Panc1 (cell line): ENCODE data around the gene XRCC4. TPM values are rescaled to one million over a fixed set of nuclear protein-coding genes. Genes with fewer than 3 reads are reported as not detected.

ENCODE experiments used
- ATAC-seq: fragments of 200-7000 bp; cut with Tn5 transposase; 2 replicates; pipeline ENCODE4 v1.9.1; 2020; ENCODE audit warnings: mild to moderate bottlenecking, moderate library complexity
- BruUV-seq: library from RNA; stranded (reverse); fragments of 400-500 nt; replicated peaks from 2 replicates; lab custom pipeline; 2021; lab: Mats Ljungman, UMichigan
- CTCF ChIA-PET: fragments of 300-600 bp; sonication (Branson Sonifier 250); formaldehyde crosslinking; loops from one replicate; lab custom pipeline; 2022; ENCODE audit warnings: antibody characterized with exemption; lab: Charles Lee
- POLR2A ChIA-PET: fragments of 300-600 bp; sonication (Branson Sonifier 250); formaldehyde crosslinking; loops from one replicate; lab custom pipeline; 2022; ENCODE audit warnings: antibody characterized with exemption; lab: Charles Lee
- DNase-seq: peaks from one replicate; pipeline ENCODE4 v3.0.0-alpha.2; 2010; ENCODE audit warnings: low read depth, low spot score
- H3K27ac ChIP-seq: 2 replicates; pipeline ENCODE4 v1.5.1; 2011; ENCODE audit warnings: mild to moderate bottlenecking, low read length, inconsistent platforms
- H3K27me3 ChIP-seq: fragments of 200-500 bp; sonication (Bioruptor generic); 2 replicates; pipeline ENCODE4 v1.6.0; 2014; ENCODE audit warnings: low read length, inconsistent platforms; ENCODE audit not compliant: control insufficient read depth, insufficient read depth
- H3K36me3 ChIP-seq: fragments of 200-500 bp; sonication (Bioruptor generic); 2 replicates; pipeline ENCODE4 v1.5.1; 2014; ENCODE audit warnings: inconsistent platforms, mild to moderate bottlenecking, low read length, moderate library complexity; ENCODE audit not compliant: control insufficient read depth, insufficient read depth
- H3K4me1 ChIP-seq: 2 replicates; pipeline ENCODE4 v1.5.1; 2011; ENCODE audit warnings: inconsistent platforms, mild to moderate bottlenecking, low read length, moderate library complexity; ENCODE audit not compliant: control insufficient read depth, insufficient read depth
- H3K4me3 ChIP-seq, 2 experiments: 2 replicates each; pipeline ENCODE4 v1.5.1; 2011 to 2012; ENCODE audit warnings: low read depth in 2 of 2, low read length in 2 of 2, mild to moderate bottlenecking in 2 of 2, inconsistent platforms in 1 of 2, moderate library complexity in 1 of 2
- H3K9me3 ChIP-seq: fragments of 200-500 bp; sonication (Bioruptor generic); 2 replicates; pipeline ENCODE4 v1.5.1; 2014; ENCODE audit warnings: low read depth, mild to moderate bottlenecking, inconsistent platforms, low read length, moderate library complexity; ENCODE audit not compliant: control insufficient read depth, insufficient read depth
- POLR2AphosphoS5 ChIP-seq: IDR thresholded peaks from 2 replicates; pipeline ENCODE4 v1.6.1; 2012; ENCODE audit warnings: mild to moderate bottlenecking, low read depth, low read length, moderate library complexity
- SIN3A ChIP-seq: IDR thresholded peaks from 2 replicates; pipeline ENCODE4 v1.6.1; 2012; ENCODE audit warnings: low read depth, mild to moderate bottlenecking, low read length, moderate library complexity, borderline replicate concordance; ENCODE audit not compliant: insufficient read depth
- TCF7L2 ChIP-seq: IDR thresholded peaks from 2 replicates; pipeline ENCODE4 v1.6.1; 2011; ENCODE audit warnings: mild to moderate bottlenecking, low read depth, low read length, inconsistent platforms
- in situ Hi-C: cut with HindIII; loops from 2 replicates; pipeline ENCODE4 v1.10.0; 2016; ENCODE audit warnings: low sequenced_read_pairs, low pct_unique_long_range_greater_than_20kb
- intact Hi-C: fragments of 100-400 bp; cut with micrococcal nuclease; formaldehyde crosslinking; loops from one replicate; pipeline ENCODE4 v1.10.0; 2022; ENCODE audit not compliant: unreplicated experiment
- total RNA-seq: library from RNA; stranded (reverse); gene quantifications from one replicate; pipeline ENCODE4 v1.2.1, GENCODE V29; 2021; ENCODE audit not compliant: unreplicated experiment
- TF ChIP-seq, protein P1 (sequence below), 2 experiments: IDR thresholded peaks; 2 replicates each; pipeline ENCODE4 v1.6.1; 2011 to 2012; ENCODE audit warnings: low read depth in 2 of 2, control low read depth in 1 of 2, low read length in 1 of 2, mild to moderate bottlenecking in 1 of 2, moderate library complexity in 1 of 2; ENCODE audit not compliant: insufficient read depth in 1 of 2
- TF ChIP-seq, protein P2 (sequence below): fragments of 450-650 bp; IDR thresholded peaks from 2 replicates; pipeline ENCODE4 v1.5.1; 2017; ENCODE audit warnings: mild to moderate bottlenecking

Gene XRCC4
- total RNA-seq, 1 experiment from 2014 or later = 12.5 TPM

DNA sequence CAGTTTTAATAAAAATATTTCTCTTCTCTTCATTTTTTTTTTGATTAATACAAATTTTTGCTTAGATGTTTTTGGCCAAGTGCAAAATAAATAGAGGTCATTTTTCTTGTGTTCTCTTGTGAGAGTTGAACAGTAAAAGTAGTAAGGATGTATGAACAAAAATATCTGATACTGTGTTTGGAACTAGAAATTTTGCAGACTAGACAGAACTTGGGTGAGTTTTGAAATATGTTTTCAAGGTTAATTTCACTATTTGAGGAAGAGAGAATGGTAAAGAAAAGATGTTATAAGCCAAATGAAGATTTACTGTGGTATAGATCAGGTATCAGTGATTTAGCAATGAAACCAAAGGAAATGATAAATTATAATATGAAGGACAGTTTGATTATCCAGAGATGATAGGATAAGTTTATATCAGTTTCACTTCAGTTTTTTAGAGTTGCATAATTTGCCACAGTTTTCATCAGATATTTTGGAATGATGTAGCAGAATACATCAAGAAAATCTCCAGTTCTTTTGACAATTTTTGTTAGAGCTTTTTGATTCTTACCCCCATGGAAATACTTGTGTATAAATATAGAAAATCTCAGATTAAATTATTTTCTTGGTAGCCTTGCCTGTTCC is 246.3 kb downstream of the XRCC4 start:
- H3K36me3 ChIP-seq = no peaks in the 10 kb centered on the region
- BruUV-seq = no TSS peak
- no peak for ATAC-seq

DNA sequence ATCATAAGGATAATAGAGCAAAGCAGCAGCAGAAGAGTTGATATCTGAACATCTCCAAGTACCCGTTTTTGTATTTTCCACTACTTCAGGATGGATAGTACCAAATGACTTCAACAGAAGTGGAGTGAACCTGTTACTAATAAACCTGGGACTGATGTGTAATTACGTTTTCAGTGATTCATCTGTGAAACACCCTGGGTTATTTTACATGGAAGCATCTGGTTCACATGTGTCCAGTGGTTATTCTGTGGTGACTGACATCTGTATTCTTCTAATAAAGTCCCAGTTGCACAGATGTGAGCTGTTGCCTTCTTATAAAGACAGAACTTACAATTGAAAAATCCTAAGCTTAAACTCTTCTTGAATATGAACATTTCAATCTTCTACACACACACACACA is 254.5 kb downstream of the XRCC4 start:
- Histone ChIP-seq H3K4me3 (no peak overlapping the region), H3K4me1 (no peaks in the 10 kb centered on the region), H3K27ac (no peak overlapping the region), H3K27me3 (no peaks in the 10 kb centered on the region), H3K9me3 (no peaks in the 10 kb centered on the region), H3K36me3 (no peaks in the 10 kb centered on the region)
- no TSS peak for BruUV-seq
- in situ Hi-C loops (no loop called here), intact Hi-C loops (no loop called here)
- TF ChIP-seq, protein P1, sequence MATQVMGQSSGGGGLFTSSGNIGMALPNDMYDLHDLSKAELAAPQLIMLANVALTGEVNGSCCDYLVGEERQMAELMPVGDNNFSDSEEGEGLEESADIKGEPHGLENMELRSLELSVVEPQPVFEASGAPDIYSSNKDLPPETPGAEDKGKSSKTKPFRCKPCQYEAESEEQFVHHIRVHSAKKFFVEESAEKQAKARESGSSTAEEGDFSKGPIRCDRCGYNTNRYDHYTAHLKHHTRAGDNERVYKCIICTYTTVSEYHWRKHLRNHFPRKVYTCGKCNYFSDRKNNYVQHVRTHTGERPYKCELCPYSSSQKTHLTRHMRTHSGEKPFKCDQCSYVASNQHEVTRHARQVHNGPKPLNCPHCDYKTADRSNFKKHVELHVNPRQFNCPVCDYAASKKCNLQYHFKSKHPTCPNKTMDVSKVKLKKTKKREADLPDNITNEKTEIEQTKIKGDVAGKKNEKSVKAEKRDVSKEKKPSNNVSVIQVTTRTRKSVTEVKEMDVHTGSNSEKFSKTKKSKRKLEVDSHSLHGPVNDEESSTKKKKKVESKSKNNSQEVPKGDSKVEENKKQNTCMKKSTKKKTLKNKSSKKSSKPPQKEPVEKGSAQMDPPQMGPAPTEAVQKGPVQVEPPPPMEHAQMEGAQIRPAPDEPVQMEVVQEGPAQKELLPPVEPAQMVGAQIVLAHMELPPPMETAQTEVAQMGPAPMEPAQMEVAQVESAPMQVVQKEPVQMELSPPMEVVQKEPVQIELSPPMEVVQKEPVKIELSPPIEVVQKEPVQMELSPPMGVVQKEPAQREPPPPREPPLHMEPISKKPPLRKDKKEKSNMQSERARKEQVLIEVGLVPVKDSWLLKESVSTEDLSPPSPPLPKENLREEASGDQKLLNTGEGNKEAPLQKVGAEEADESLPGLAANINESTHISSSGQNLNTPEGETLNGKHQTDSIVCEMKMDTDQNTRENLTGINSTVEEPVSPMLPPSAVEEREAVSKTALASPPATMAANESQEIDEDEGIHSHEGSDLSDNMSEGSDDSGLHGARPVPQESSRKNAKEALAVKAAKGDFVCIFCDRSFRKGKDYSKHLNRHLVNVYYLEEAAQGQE (IDR thresholded peaks at IDR 0.05; ENCODE audit: insufficient read depth in 1 of 2, low read depth in 2 of 2, low read length in 1 of 2) = no peak
- TF ChIP-seq TCF7L2 = no peak
- TF ChIP-seq SIN3A = no peak
- TF ChIP-seq, protein P2, sequence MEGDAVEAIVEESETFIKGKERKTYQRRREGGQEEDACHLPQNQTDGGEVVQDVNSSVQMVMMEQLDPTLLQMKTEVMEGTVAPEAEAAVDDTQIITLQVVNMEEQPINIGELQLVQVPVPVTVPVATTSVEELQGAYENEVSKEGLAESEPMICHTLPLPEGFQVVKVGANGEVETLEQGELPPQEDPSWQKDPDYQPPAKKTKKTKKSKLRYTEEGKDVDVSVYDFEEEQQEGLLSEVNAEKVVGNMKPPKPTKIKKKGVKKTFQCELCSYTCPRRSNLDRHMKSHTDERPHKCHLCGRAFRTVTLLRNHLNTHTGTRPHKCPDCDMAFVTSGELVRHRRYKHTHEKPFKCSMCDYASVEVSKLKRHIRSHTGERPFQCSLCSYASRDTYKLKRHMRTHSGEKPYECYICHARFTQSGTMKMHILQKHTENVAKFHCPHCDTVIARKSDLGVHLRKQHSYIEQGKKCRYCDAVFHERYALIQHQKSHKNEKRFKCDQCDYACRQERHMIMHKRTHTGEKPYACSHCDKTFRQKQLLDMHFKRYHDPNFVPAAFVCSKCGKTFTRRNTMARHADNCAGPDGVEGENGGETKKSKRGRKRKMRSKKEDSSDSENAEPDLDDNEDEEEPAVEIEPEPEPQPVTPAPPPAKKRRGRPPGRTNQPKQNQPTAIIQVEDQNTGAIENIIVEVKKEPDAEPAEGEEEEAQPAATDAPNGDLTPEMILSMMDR = no peak
- no peak for TF ChIP-seq POLR2AphosphoS5
- no peak for ATAC-seq
- no peak for DNase-seq
- CTCF ChIA-PET = interaction anchor here (0.7 kb wide), 1 partner anchor 213 kb away, joined by 4 read pairs; no protein-coding TSS in a partner anchor
- POLR2A ChIA-PET = interaction anchor here (0.6 kb wide), 1 partner anchor 520 kb away, joined by 4 read pairs; no protein-coding TSS in a partner anchor

More for the DNA sequence above, 246.3 kb downstream of the XRCC4 start:
- Histone ChIP-seq H3K27me3 (no peaks in the 10 kb centered on the region), H3K4me3 (no peak overlapping the region), H3K27ac (no peak overlapping the region), H3K9me3 (no peaks in the 10 kb centered on the region), H3K4me1 (peaks cover 4% of the 10 kb centered on the region; the same call in 1 of the 2 replicates)
- intact Hi-C loops = no loop called here
- CTCF ChIA-PET = no interaction called here
- no peak for DNase-seq
- POLR2A ChIA-PET = no interaction called here
- in situ Hi-C loops = no loop called here
- TF ChIP-seq TCF7L2 = no peak
- no peak for TF ChIP-seq POLR2AphosphoS5

DNA sequence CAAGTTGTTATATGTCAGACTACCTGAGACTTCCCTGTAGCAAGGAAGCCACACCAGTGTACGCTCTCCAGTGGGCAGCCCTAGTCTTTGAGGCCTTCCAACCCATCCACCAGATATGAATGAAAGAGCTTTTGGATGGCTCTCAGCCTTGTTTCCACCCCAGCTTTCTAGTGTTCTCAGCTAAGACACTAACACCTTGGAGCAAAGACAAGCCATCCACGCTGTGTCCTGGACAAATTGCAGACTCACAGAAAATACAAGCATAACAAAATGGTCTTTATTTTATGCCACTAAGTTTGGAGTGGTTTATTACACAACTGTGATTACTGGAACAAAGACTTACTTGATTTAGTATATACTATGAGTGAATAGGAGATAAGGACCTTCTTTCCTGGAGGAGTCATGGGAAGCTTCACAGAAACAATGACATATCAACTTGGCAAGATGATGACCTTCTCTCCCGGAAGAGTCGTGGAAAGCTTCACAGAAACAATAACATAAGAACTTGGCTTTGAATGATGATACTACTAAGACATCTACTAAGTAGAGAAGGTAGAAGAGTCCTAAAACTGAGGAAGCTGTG is 260.2 kb downstream of the XRCC4 start:
- BruUV-seq = no TSS peak

More for the DNA sequence above, 260.2 kb downstream of the XRCC4 start:
- Histone ChIP-seq H3K4me1 (no peaks in the 10 kb centered on the region), H3K4me3 (no peak overlapping the region), H3K36me3 (no peaks in the 10 kb centered on the region), H3K27ac (no peak overlapping the region), H3K27me3 (no peaks in the 10 kb centered on the region), H3K9me3 (no peaks in the 10 kb centered on the region)
- intact Hi-C loops (no loop called here), in situ Hi-C loops (no loop called here)
- ChIA-PET CTCF (no interaction called here), POLR2A (no interaction called here)
- no peak for TF ChIP-seq POLR2AphosphoS5
- TF ChIP-seq, protein P2 = no peak
- TF ChIP-seq, protein P1 (IDR thresholded peaks at IDR 0.05; ENCODE audit: insufficient read depth in 1 of 2, low read depth in 2 of 2, low read length in 1 of 2) = no peak
- no peak for TF ChIP-seq SIN3A
- no peak for TF ChIP-seq TCF7L2
- ATAC-seq = no peak
- DNase-seq = no peak
